NB4 (cell line): Measurements from ENCODE around the gene KCNIP3.

Experiments used
- DNase-seq: peaks from one replicate; pipeline ENCODE4 v3.0.0; 2010; ENCODE audit warnings: low read depth
- H3K4me3 ChIP-seq: one replicate; pipeline ENCODE4 v1.5.1; 2011; ENCODE audit warnings: mild to moderate bottlenecking, low read depth, low read length, moderate library complexity
- MYC ChIP-seq: IDR thresholded peaks from 2 replicates; pipeline ENCODE4 v1.6.1; 2011; ENCODE audit warnings: low read depth, low read length
- POLR2A ChIP-seq: IDR thresholded peaks from 2 replicates; pipeline ENCODE4 v1.6.1; 2011; ENCODE audit warnings: mild to moderate bottlenecking; ENCODE audit not compliant: insufficient read length; ENCODE audit errors: extremely low read depth
- TF ChIP-seq, protein P1 (sequence below): IDR thresholded peaks from 2 replicates; pipeline ENCODE4 v1.6.1; 2011; ENCODE audit warnings: low read depth, low read length
- TF ChIP-seq, protein P2 (sequence below): IDR thresholded peaks from one replicate; pipeline ENCODE4 v1.5.1; 2012; ENCODE audit warnings: low read depth, low read length

The KCNIP3 gene

DNA sequence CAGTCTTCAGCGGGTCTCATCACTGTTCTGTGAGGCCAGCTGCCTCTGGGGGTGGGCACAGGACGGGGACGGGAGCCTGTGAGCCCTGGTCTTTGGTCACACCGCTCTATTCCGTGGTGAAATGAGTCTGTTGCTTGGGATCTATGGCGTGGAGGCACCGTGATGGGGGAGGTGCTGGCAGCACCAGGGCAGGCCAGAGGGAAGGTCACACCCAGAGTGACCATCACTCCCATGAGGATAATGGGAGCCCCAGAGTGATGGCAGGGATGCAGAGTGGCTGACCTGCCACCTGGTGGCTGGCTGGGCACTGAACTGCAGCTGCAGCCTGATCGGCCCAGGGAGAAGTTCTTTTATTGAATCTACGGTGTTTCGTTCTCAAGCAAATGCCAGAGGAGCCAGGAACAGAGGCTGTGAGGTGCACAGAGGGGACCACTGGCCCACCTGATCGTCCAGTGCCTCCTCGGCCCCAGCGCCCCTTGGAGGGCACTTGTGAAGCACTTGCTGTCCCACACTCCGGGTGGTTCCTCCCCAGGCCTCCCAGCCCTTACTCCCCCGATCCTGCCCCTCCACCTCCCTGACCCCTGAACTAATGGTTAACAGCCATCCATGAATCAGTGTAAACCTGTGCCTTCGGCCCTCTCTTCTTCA, 17.9 kb downstream of the KCNIP3 start:
- H3K4me3 ChIP-seq, result no peak overlapping the region
- TF ChIP-seq, protein P1, sequence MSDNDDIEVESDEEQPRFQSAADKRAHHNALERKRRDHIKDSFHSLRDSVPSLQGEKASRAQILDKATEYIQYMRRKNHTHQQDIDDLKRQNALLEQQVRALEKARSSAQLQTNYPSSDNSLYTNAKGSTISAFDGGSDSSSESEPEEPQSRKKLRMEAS, result no peak
- TF ChIP-seq MYC (no peak), POLR2A (no peak)
- TF ChIP-seq, protein P2, sequence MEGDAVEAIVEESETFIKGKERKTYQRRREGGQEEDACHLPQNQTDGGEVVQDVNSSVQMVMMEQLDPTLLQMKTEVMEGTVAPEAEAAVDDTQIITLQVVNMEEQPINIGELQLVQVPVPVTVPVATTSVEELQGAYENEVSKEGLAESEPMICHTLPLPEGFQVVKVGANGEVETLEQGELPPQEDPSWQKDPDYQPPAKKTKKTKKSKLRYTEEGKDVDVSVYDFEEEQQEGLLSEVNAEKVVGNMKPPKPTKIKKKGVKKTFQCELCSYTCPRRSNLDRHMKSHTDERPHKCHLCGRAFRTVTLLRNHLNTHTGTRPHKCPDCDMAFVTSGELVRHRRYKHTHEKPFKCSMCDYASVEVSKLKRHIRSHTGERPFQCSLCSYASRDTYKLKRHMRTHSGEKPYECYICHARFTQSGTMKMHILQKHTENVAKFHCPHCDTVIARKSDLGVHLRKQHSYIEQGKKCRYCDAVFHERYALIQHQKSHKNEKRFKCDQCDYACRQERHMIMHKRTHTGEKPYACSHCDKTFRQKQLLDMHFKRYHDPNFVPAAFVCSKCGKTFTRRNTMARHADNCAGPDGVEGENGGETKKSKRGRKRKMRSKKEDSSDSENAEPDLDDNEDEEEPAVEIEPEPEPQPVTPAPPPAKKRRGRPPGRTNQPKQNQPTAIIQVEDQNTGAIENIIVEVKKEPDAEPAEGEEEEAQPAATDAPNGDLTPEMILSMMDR, result peak; percentile 67
- DNase-seq, result peak; percentile 40

DNA sequence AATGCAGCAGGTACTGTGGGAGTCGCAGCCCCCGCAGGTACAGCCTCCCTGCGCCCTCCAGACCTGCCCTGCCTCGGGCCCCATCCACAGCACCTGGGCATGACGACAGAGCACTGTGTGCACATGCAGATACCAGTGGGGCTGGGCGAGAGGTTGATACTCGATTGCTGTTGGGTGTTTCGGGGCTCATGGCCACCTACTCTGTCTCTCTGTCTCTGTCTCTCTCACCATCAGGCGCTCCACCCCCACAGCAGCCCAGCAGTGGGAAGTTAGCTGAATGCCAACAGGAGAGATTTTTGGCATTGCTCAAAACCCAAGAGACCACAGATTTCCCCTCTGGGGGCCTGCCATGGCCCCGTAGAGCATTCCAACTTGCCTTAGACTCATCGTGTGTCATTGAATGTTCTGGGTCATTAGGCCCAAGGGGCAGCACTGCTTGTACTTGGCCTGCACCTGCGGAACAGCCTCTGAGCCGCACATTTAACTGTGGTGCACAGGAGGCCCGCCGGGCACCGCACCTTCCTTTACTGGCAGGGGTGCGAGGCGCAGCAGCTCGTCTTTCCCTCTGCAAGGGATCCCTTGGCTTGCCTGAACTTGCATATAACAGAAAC, 18.8 kb downstream of the KCNIP3 start:
- no peak for DNase-seq
- TF ChIP-seq POLR2A, result no peak
- no peak for TF ChIP-seq MYC
- TF ChIP-seq, protein P1, result no peak
- TF ChIP-seq, protein P2, result no peak
- H3K4me3 ChIP-seq, result no peak overlapping the region

DNA sequence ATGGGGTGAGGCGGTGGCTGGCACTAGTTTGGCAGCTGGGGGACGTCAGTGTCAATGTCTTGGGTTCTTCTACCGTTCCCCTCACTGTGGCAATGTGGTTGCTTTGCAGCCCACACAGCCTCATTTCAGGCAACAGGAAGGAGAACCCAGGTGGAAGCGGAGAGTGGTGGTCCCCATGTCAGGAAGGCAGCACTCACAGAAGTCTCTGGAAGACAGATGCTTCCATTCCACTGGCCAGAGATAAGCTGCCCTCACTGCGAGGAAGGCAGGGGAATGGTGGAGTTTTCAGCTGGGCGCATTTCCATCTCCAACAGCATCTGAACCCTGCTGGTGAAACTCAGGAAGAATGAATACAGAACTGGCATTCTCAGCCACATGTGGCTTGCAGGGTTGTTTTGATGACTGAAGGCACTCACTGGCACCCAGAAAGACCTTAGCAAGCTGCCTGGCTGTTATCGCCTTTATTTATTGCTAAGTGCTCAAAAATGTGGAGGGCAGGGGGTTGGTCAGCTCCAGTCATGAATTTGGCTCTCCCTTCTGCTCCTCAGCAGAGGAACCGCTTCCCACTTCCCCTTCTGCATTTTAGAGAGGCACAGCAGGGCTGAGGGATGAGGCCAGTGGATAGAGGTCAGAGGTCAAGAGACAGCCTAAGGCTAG, 19.4 kb downstream of the KCNIP3 start:
- TF ChIP-seq, protein P1, result no peak
- TF ChIP-seq, protein P2, result no peak
- TF ChIP-seq MYC, result no peak
- TF ChIP-seq POLR2A, result no peak
- DNase-seq, result peak; percentile 24
- no peak overlapping the region for H3K4me3 ChIP-seq

DNA sequence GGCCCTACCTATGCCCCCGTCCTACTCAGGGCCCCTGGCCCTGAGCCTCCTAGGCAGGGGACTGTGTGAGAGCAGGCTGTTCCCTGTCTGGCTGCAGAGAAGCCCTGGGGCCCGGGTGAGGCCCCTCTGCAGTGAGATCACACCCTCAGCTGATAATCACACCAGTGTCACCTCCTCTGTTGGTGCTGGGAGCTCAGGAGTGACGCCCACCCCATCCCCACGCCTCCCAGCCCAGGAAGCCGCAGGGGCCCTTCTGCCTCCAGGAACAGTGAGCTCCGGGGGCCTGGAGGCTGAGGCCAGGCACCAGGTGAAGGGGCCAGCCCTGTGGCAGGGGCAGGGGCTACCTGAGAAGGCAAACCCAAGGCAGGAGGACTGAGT, 20.0 kb downstream of the KCNIP3 start:
- no peak overlapping the region for H3K4me3 ChIP-seq
- TF ChIP-seq MYC (no peak), POLR2A (no peak)
- TF ChIP-seq, protein P2, result no peak
- no peak for DNase-seq

DNA sequence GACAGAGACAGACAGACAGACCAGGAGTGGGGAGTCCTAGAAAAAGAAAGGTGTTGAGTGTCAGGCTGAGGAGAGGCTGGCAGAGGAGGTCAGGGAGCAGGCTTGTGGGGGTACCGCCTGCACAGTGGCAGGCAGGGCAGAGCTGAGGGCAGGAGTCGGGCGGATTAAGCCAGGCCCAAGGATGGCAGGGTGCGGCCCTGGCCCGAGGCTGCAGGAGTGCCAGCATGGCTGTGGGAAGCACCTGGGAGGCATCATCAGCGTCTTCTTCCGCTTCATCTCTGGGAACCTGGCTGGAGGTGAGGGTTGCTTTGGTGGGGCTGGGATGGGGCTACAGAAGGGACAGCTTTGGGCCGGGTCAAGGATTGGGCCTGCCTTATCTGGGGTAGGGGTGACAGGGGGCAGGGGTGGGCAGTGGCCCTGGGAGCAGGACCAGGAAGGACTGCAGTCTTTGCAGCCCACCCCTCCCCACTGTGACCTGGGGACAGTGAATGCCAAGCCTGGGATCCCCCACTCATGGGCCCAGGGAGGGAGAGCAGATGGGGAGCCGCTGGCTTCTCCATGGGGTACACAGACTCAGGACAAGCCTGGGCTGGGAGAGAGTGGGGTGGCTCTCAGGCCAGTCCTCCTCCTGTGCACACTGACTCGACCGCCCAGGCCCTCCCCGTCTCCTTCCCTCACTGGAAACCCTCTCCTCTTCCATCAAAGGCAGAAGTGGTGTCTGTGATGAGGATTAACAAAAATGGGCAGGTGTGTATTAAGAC, 20.7 kb downstream of the KCNIP3 start:
- no peak for DNase-seq
- TF ChIP-seq, protein P1, result no peak
- no peak for TF ChIP-seq MYC
- no peak for TF ChIP-seq POLR2A
- TF ChIP-seq, protein P2, result no peak
- H3K4me3 ChIP-seq, result no peak overlapping the region
